WERI-Rb-1 (cell line): ENCODE data around the gene RAPGEF1.

Experiments
- DNase-seq: peaks from one replicate; pipeline ENCODE4 v3.0.0-alpha.2; 2020
- H3K27ac ChIP-seq: fragments of 250-450 bp; sonication (Bioruptor Pico); 2 replicates; pipeline ENCODE4 v1.5.1; 2020; ENCODE audit warnings: mild to moderate bottlenecking, moderate library complexity
- H3K27me3 ChIP-seq: fragments of 250-450 bp; sonication (Bioruptor Pico); 2 replicates; pipeline ENCODE4 v1.5.1; 2021; ENCODE audit warnings: mild to moderate bottlenecking, low read depth, moderate library complexity; ENCODE audit not compliant: insufficient read depth, severe bottlenecking
- H3K36me3 ChIP-seq: fragments of 250-450 bp; sonication (Bioruptor Pico); 2 replicates; pipeline ENCODE4 v1.5.1; 2020; ENCODE audit warnings: mild to moderate bottlenecking, moderate library complexity
- H3K4me3 ChIP-seq: 2 replicates; pipeline ENCODE4 v1.5.1; 2011; ENCODE audit warnings: low read depth, mild to moderate bottlenecking, control low read depth, low read length
- H3K9me3 ChIP-seq: fragments of 250-450 bp; sonication (Bioruptor Pico); 2 replicates; pipeline ENCODE4 v1.5.1; 2021; ENCODE audit warnings: mild to moderate bottlenecking, moderate library complexity; ENCODE audit not compliant: severe bottlenecking
- TF ChIP-seq, protein P1 (sequence below): IDR thresholded peaks from 2 replicates; pipeline ENCODE4 v1.5.1; 2011; ENCODE audit warnings: low read depth, mild to moderate bottlenecking, control low read depth, inconsistent platforms, low read length

Gene RAPGEF1

DNA sequence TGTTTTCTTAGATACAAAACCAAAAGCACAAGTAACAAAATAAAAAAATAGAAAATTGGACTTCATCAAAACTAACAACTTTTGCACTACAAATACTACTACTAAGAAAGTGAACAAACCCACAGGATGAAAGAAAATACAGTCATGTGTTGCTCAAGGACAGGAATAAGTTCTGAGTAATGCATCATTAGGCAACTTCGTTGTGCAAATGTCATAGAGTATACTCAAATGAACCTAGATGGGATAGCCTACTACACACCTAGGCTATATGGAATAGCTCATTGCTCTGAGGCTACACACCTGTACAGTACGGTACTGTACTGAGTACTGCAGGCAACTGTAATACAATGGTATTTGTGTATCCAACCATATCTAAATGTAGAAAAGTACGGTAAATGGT is 88.3 kb downstream of the RAPGEF1 start:
- H3K27ac ChIP-seq: no peak overlapping the region
- no peak overlapping the region for H3K4me3 ChIP-seq
- no peak for DNase-seq
- H3K9me3 ChIP-seq: no peaks in the 10 kb centered on the region
- no peaks in the 10 kb centered on the region for H3K27me3 ChIP-seq
- TF ChIP-seq, protein P1, sequence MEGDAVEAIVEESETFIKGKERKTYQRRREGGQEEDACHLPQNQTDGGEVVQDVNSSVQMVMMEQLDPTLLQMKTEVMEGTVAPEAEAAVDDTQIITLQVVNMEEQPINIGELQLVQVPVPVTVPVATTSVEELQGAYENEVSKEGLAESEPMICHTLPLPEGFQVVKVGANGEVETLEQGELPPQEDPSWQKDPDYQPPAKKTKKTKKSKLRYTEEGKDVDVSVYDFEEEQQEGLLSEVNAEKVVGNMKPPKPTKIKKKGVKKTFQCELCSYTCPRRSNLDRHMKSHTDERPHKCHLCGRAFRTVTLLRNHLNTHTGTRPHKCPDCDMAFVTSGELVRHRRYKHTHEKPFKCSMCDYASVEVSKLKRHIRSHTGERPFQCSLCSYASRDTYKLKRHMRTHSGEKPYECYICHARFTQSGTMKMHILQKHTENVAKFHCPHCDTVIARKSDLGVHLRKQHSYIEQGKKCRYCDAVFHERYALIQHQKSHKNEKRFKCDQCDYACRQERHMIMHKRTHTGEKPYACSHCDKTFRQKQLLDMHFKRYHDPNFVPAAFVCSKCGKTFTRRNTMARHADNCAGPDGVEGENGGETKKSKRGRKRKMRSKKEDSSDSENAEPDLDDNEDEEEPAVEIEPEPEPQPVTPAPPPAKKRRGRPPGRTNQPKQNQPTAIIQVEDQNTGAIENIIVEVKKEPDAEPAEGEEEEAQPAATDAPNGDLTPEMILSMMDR: no peak
- H3K36me3 ChIP-seq: peaks cover 4% of the 10 kb centered on the region

DNA sequence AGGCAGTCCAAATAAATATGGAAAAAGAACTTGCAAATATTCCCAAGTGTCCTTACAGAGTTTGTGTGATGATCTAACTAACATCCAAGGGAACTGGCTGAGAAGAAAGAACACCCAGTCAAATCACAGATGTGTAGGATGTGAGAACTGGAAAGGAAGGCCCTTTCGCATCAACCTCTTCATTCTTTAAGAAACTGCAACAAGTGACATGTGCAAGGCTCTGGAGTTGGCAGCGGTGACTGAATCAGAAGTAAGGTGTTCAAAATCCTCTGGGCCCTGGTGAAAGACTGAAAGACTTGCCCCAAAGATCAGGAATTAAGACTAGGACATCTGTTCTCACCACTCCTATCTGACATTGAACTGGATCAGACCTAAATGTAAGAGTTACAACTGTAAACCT is 88.7 kb downstream of the RAPGEF1 start:
- Histone ChIP-seq H3K9me3 (no peaks in the 10 kb centered on the region), H3K27me3 (no peaks in the 10 kb centered on the region), H3K27ac (no peak overlapping the region), H3K4me3 (no peak overlapping the region), H3K36me3 (peaks cover 4% of the 10 kb centered on the region)
- no peak for DNase-seq
- TF ChIP-seq, protein P1: no peak

DNA sequence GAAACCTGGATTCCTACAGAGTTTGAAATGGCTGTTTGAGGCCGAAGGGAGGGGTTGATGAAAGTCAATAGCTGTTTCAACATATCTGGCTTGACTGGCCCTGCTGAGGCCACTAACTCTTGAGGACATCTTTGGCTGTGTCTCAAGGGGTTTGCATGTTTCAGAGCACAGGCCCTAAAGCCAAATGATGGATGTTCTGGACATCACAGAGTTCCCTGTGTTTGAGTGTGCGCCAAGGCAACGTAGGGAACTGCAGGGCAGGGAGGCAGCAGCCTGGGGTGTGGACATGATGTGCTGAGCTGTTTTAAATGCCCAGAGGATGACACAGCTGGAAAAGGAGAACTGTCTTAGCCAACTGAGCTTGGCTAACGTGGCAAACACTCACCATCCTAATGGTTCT is 89.6 kb downstream of the RAPGEF1 start:
- DNase-seq: no peak
- Histone ChIP-seq H3K27me3 (no peaks in the 10 kb centered on the region), H3K36me3 (peaks cover 4% of the 10 kb centered on the region), H3K27ac (no peak overlapping the region), H3K4me3 (no peak overlapping the region), H3K9me3 (no peaks in the 10 kb centered on the region)
- TF ChIP-seq, protein P1: no peak

DNA sequence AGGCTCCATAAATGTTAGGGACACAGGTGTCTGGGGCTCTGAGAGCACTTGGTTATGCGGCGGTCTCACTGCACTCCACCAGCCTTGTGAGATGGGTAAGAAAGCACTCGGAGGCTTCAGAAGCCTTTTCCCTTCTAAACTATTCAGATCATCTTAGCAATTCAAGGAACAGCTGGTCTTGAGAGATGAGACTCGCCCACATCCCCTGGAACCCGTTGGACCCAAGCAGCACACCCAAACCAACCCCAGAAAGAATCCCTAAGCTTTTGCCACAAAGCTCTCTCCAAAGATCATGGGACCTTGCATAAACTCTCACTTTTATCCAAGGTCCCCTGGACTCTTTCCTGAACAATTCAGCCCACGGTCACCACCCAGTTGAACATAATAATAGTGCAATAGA is 90.2 kb downstream of the RAPGEF1 start:
- TF ChIP-seq, protein P1: no peak
- Histone ChIP-seq H3K27me3 (no peaks in the 10 kb centered on the region), H3K9me3 (no peaks in the 10 kb centered on the region), H3K27ac (no peak overlapping the region), H3K36me3 (peaks cover 7% of the 10 kb centered on the region), H3K4me3 (no peak overlapping the region)
- no peak for DNase-seq

DNA sequence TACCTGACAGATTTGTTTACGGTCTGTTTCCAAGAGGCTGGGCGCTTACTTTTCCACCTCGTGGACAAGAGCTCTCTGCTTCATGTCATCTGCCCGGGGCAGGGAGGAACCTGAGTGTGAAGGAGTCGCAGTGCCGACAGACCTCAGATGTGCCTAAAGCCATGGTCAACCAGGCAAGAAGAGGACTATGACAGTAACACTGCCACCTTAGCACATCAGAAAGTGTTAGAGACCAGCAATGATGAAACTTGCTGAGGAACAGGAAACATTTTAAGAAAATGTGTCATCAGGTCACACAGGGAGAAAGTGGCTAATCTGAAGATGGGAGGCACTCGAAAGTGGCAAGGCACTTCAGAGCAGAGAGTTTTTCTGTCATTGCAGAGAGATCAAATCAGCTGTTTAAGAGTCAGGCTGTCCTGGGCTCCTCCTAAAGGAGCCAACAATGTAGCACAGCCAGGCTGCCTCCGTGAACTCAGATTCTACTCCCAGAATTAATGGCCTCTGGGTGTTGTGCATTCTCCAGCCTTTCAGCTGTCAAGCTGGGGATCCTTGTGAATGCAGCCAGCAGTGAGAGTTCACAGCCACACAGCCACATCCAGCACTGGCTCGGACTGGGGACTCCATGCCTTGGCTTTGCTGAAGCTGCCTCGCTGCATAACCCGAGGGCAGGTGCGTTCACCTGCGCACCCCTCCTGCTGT is 94.6 kb downstream of the RAPGEF1 start:
- DNase-seq: no peak
- no peak overlapping the region for H3K4me3 ChIP-seq
- H3K9me3 ChIP-seq: no peaks in the 10 kb centered on the region
- TF ChIP-seq, protein P1: no peak
- peaks cover 15% of the 10 kb centered on the region for H3K36me3 ChIP-seq
- H3K27me3 ChIP-seq: no peaks in the 10 kb centered on the region
- no peak overlapping the region for H3K27ac ChIP-seq
